CD4-positive, alpha-beta T cell treated with Interleukin-12 subunit alpha and Interleukin-12 subunit beta, for 1 hour (primary cell): Measurements from ENCODE around the gene TNFRSF25.
A peak's percentile ranks its signal among the peaks of the same experiment; 100 is the strongest.
"Not testable (repeated sequence)": the region's sequence is repeated elsewhere in the genome, so short reads cannot be mapped to it uniquely, and the experiment has no call there.

Experiments
- DNase-seq: peaks from one replicate; pipeline ENCODE4 v3.0.0-alpha.2; 2020

TNFRSF25 gene

GRCh38 chr1:6467744-6468688 is 2.0 kb upstream of the TNFRSF25 start:
- DNase-seq: no peak

- no peak for DNase-seq
Measured at GRCh38 chr1:6467224-6467623, 1.3 kb upstream of the TNFRSF25 start.

- DNase-seq: no peak
Measured at GRCh38 chr1:6466751-6467150, 778 bp upstream of the TNFRSF25 start.

GRCh38 chr1:6465461-6466005 is 440 bp downstream of the TNFRSF25 start:
- DNase-seq: peak; percentile 59

- no peak for DNase-seq
Measured at GRCh38 chr1:6464915-6465314, 1.1 kb downstream of the TNFRSF25 start.

GRCh38 chr1:6464514-6464836 is 1.5 kb downstream of the TNFRSF25 start:
- peak; percentile 60 for DNase-seq

GRCh38 chr1:6463120-6463412 is 2.9 kb downstream of the TNFRSF25 start:
- no peak for DNase-seq

- no peak for DNase-seq
Measured at GRCh38 chr1:6462412-6463119, 3.4 kb downstream of the TNFRSF25 start.

GRCh38 chr1:6461538-6462411 is 4.2 kb downstream of the TNFRSF25 start:
- DNase-seq: no peak

- no peak for DNase-seq
Measured at GRCh38 chr1:6461051-6461530, 4.9 kb downstream of the TNFRSF25 start.

GRCh38 chr1:6460301-6461050 is 5.5 kb downstream of the TNFRSF25 start:
- DNase-seq: peak; percentile 94

GRCh38 chr1:6459850-6460265 is 6.1 kb downstream of the TNFRSF25 start:
- peak; percentile 78 for DNase-seq

- no peak for DNase-seq
Measured at GRCh38 chr1:6456800-6457466, 9.0 kb downstream of the TNFRSF25 start.

- not testable (repeated sequence) for DNase-seq
Measured at GRCh38 chr1:6455752-6456520, 10.0 kb downstream of the TNFRSF25 start.

- DNase-seq: peak; percentile 61
Measured at GRCh38 chr1:6454856-6455751, 10.9 kb downstream of the TNFRSF25 start.

GRCh38 chr1:6453895-6454855 is 11.8 kb downstream of the TNFRSF25 start:
- DNase-seq: not testable (repeated sequence)

- no peak for DNase-seq
Measured at GRCh38 chr1:6450943-6451373, 15.0 kb downstream of the TNFRSF25 start.

- DNase-seq: not testable (repeated sequence)
Measured at GRCh38 chr1:6450486-6450885, 15.5 kb downstream of the TNFRSF25 start.
